CD14-positive monocyte (primary cell): ENCODE data around the gene BMP2K. TPM values are rescaled to one million over a fixed set of nuclear protein-coding genes. Genes with fewer than 3 reads are reported as not detected.

Source experiments
- DNase-seq, 3 donors: peaks; one replicate each; pipeline ENCODE4 v3.0.0-alpha.2; 2011 to 2022
- H2AFZ ChIP-seq: 2 replicates; pipeline ENCODE4 v1.6.0; 2012; ENCODE audit warnings: mild to moderate bottlenecking, low read depth, low read length, inconsistent platforms; ENCODE audit not compliant: insufficient read depth, poor library complexity, severe bottlenecking
- H3K27ac ChIP-seq, 2 donors: 1 replicate in 1 of 2; 2 replicates in 1 of 2; pipeline ENCODE4 v1.5.1; 2012 to 2013; ENCODE audit warnings: low read length in 2 of 2, control low read depth in 1 of 2, inconsistent platforms in 1 of 2, low read depth in 1 of 2, mild to moderate bottlenecking in 1 of 2
- H3K27me3 ChIP-seq, 2 donors: one replicate each; pipeline versions ENCODE4 v1.6.0 to v1.6.1; 2011 to 2013; ENCODE audit warnings: low read length in 2 of 2; ENCODE audit not compliant: control insufficient read depth in 2 of 2, insufficient read depth in 2 of 2
- H3K36me3 ChIP-seq, 2 donors: replicated peaks in 1 of 2; 1 replicate in 1 of 2; 2 replicates in 1 of 2; pipeline versions ENCODE4 v1.5.1 to v1.6.1; 2012 to 2013; ENCODE audit warnings: low read length in 2 of 2, control low read depth in 1 of 2, inconsistent platforms in 1 of 2, mild to moderate bottlenecking in 1 of 2; ENCODE audit not compliant: insufficient read depth in 2 of 2, control insufficient read depth in 1 of 2
- H3K4me1 ChIP-seq, 2 donors: 1 replicate in 1 of 2; 2 replicates in 1 of 2; pipeline versions ENCODE4 v1.5.1 to v1.6.1; 2012 to 2013; ENCODE audit warnings: low read length in 2 of 2, control low read depth in 1 of 2, inconsistent platforms in 1 of 2, mild to moderate bottlenecking in 1 of 2, moderate library complexity in 1 of 2; ENCODE audit not compliant: insufficient read depth in 2 of 2, control insufficient read depth in 1 of 2
- H3K4me2 ChIP-seq: replicated peaks from 2 replicates; pipeline ENCODE3; 2012; ENCODE audit warnings: low read length, moderate library complexity, mild to moderate bottlenecking; ENCODE audit not compliant: poor library complexity, severe bottlenecking; ENCODE audit errors: extremely low read depth
- H3K4me3 ChIP-seq, 3 experiments: fragments of 200-600 bp in 1 of 3; sonication (generic) in 1 of 3; replicated peaks in 1 of 3; 1 replicate in 2 of 3; 2 replicates in 1 of 3; pipeline ENCODE4 v1.5.1; 2011 to 2013; ENCODE audit warnings: low read length in 3 of 3, mild to moderate bottlenecking in 3 of 3, control low read depth in 2 of 3, low read depth in 2 of 3, inconsistent platforms in 1 of 3, moderate library complexity in 1 of 3
- H3K79me2 ChIP-seq: 2 replicates; pipeline ENCODE4 v1.6.0; 2012; ENCODE audit warnings: mild to moderate bottlenecking, control low read depth, inconsistent platforms, low read length, moderate library complexity; ENCODE audit not compliant: insufficient read depth
- H3K9ac ChIP-seq: 2 replicates; pipeline ENCODE4 v1.6.0; 2017; ENCODE audit warnings: low read length, mild to moderate bottlenecking; ENCODE audit not compliant: insufficient read depth, poor library complexity, severe bottlenecking
- H3K9me3 ChIP-seq, 2 donors: replicated peaks in 1 of 2; 1 replicate in 1 of 2; 2 replicates in 1 of 2; pipeline versions ENCODE4 v1.5.1 to v1.6.1; 2012 to 2013; ENCODE audit warnings: low read length in 2 of 2, control low read depth in 1 of 2; ENCODE audit not compliant: control insufficient read depth in 1 of 2, insufficient read depth in 1 of 2
- H4K20me1 ChIP-seq: 2 replicates; pipeline ENCODE4 v1.6.0; 2012; ENCODE audit warnings: mild to moderate bottlenecking, low read length, control low read depth, moderate library complexity; ENCODE audit not compliant: insufficient read depth
- H3K27ac Mint-ChIP-seq, 7 donors: one replicate each; pipeline ENCODE4 v1.8.0; 2020; ENCODE audit warnings: mild to moderate bottlenecking in 7 of 7, mixed read lengths in 7 of 7, moderate library complexity in 6 of 7, inconsistent platforms in 2 of 7
- H3K27me3 Mint-ChIP-seq, 3 donors: one replicate each; pipeline ENCODE4 v1.8.0; 2021 to 2022; ENCODE audit warnings: low read depth in 3 of 3, mild to moderate bottlenecking in 3 of 3, mixed read lengths in 3 of 3, moderate library complexity in 3 of 3, inconsistent platforms in 1 of 3
- H3K36me3 Mint-ChIP-seq, 2 donors: one replicate each; pipeline ENCODE4 v1.8.0; 2020; ENCODE audit warnings: mixed read lengths in 2 of 2, inconsistent platforms in 1 of 2, mild to moderate bottlenecking in 1 of 2
- H3K4me1 Mint-ChIP-seq: one replicate; pipeline ENCODE4 v1.8.0; 2020; ENCODE audit warnings: mild to moderate bottlenecking, mixed read lengths
- H3K4me3 Mint-ChIP-seq, 2 donors: one replicate each; pipeline ENCODE4 v1.8.0; 2020; ENCODE audit warnings: mild to moderate bottlenecking in 2 of 2, mixed read lengths in 2 of 2, moderate library complexity in 1 of 2
- H3K9me3 Mint-ChIP-seq, 7 donors: one replicate each; pipeline ENCODE4 v1.8.0; 2020 to 2022; ENCODE audit warnings: mixed read lengths in 7 of 7, mild to moderate bottlenecking in 6 of 7, moderate library complexity in 6 of 7, inconsistent platforms in 2 of 7
- WGBS: methylation state at CpG from one replicate; pipeline ENCODE4 v1.1.5; 2013; ENCODE audit warnings: missing lambda C conversion rate; ENCODE audit not compliant: insufficient coverage; 5-methylcytosine and 5-hydroxymethylcytosine counted together
- intact Hi-C, 2 donors: fragments of 100-400 bp; cut with micrococcal nuclease; formaldehyde crosslinking; loops; one replicate each; pipeline versions ENCODE4 v1.15.0 to v1.15.1; 2023
- polyA plus RNA-seq, 3 donors: library from polyadenylated mRNA; depleted of rRNA in 1 of 3; unstranded in 2 of 3; stranded (reverse) in 1 of 3; fragments of 300-500 nt in 2 of 3; fragments of >200 nt in 1 of 3; fragmentation: Illumina TruSeq in 2 of 3; gene quantifications; 1 replicate in 2 of 3; 2 replicates in 1 of 3; pipeline ENCODE4 v1.2.3, GENCODE V29; 2012 to 2021
- TF ChIP-seq, protein P1 (sequence below): fragments of 200-600 bp; IDR thresholded peaks from one replicate; pipeline ENCODE4 v1.8.0; 2022; ENCODE audit warnings: antibody characterized with exemption, mild to moderate bottlenecking

BMP2K gene
- polyA plus RNA-seq, 3 donors: 11.8 to 39.7 (median 21.6) TPM

DNA sequence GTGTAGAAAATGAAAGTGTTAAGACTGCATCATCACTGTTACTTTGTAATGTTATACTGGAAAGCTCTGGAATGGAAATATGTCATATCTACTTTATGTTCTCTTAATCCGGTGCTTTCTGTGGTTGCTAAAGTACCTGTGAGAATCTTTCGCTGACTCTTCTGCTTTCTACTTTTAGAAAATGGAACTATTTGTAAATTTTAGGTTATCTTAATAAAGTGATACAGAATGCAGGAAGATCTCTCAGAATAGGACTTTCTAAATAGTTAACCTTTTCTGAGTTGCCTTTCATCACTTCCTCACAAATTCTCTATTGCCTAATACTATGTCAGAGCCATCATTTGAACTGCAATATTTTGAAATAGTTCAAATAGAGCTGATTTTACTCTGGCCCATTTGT is 69.3 kb downstream of the BMP2K start:
- peak overlapping the region; percentile 35 for H3K4me2 ChIP-seq
- TF ChIP-seq, protein P1, sequence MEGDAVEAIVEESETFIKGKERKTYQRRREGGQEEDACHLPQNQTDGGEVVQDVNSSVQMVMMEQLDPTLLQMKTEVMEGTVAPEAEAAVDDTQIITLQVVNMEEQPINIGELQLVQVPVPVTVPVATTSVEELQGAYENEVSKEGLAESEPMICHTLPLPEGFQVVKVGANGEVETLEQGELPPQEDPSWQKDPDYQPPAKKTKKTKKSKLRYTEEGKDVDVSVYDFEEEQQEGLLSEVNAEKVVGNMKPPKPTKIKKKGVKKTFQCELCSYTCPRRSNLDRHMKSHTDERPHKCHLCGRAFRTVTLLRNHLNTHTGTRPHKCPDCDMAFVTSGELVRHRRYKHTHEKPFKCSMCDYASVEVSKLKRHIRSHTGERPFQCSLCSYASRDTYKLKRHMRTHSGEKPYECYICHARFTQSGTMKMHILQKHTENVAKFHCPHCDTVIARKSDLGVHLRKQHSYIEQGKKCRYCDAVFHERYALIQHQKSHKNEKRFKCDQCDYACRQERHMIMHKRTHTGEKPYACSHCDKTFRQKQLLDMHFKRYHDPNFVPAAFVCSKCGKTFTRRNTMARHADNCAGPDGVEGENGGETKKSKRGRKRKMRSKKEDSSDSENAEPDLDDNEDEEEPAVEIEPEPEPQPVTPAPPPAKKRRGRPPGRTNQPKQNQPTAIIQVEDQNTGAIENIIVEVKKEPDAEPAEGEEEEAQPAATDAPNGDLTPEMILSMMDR: no peak
- no CpG with 5 or more reads among the region's 2 CpGs for WGBS

GRCh38 chr4:78846258-78846657 is 70.1 kb downstream of the BMP2K start:
- Histone ChIP-seq H3K36me3 (peaks cover 22 to 38% of the 10 kb centered on the region in 2 donors), H3K4me3 (no peak overlapping the region), H3K27me3 (no peaks in the 10 kb centered on the region), H4K20me1 (peaks cover 36% of the 10 kb centered on the region), H3K79me2 (peaks cover 9% of the 10 kb centered on the region), H3K4me2 (peak overlapping the region; percentile 35), H3K4me1 (peaks cover 5 to 21% of the 10 kb centered on the region in 2 donors), H3K9me3 (no peaks in the 10 kb centered on the region), H3K27ac (peak overlapping the region in 1 of 2 donors; percentile 52), H3K9ac (no peak overlapping the region), H2AFZ (no peak overlapping the region)
- TF ChIP-seq, protein P1: no peak
- no peaks in the 10 kb centered on the region for H3K27me3 Mint-ChIP-seq
- peaks cover 17% of the 10 kb centered on the region for H3K4me1 Mint-ChIP-seq
- H3K9me3 Mint-ChIP-seq: peaks cover 0 to 2% (median 0%) of the 10 kb centered on the region in 7 donors
- intact Hi-C loops: no loop called here
- H3K4me3 Mint-ChIP-seq: no peak overlapping the region
- DNase-seq: no peak
- peaks cover 17 to 22% of the 10 kb centered on the region in 2 donors for H3K36me3 Mint-ChIP-seq
- H3K27ac Mint-ChIP-seq: peak overlapping the region in 5 of 7 donors; percentile 30 to 54 (median 42)

More for the DNA sequence above, 69.3 kb downstream of the BMP2K start:
- peak overlapping the region; percentile 15 to 85 (median 75) for H3K27ac Mint-ChIP-seq
- intact Hi-C loops: no loop called here
- Histone ChIP-seq H4K20me1 (peaks cover 42% of the 10 kb centered on the region), H3K27ac (peak overlapping the region in 1 of 2 donors; percentile 52), H2AFZ (no peak overlapping the region), H3K79me2 (peaks cover 9% of the 10 kb centered on the region), H3K36me3 (peaks cover 16 to 31% of the 10 kb centered on the region in 2 donors), H3K9ac (no peak overlapping the region), H3K4me1 (peaks cover 5 to 21% of the 10 kb centered on the region in 2 donors), H3K9me3 (no peaks in the 10 kb centered on the region), H3K4me3 (peak overlapping the region in 1 of 3 experiments; percentile 32), H3K27me3 (no peaks in the 10 kb centered on the region)
- H3K9me3 Mint-ChIP-seq: peaks cover 0 to 2% (median 0%) of the 10 kb centered on the region in 7 donors
- peak; percentile 32 to 60 (median 50) for DNase-seq
- peaks cover 15 to 18% of the 10 kb centered on the region in 2 donors for H3K36me3 Mint-ChIP-seq
- H3K27me3 Mint-ChIP-seq: no peaks in the 10 kb centered on the region
- peaks cover 17% of the 10 kb centered on the region for H3K4me1 Mint-ChIP-seq
- peak overlapping the region; percentile 21 to 47 for H3K4me3 Mint-ChIP-seq
